ENCODE data around the gene SLC29A3. TPM values are rescaled to one million over a fixed set of nuclear protein-coding genes. Genes with fewer than 3 reads are reported as not detected.
A peak's percentile ranks its signal among the peaks of the same experiment; 100 is the strongest.
"Not testable (repeated sequence)": the region's sequence is repeated elsewhere in the genome, so short reads cannot be mapped to it uniquely, and the experiment has no call there.

SLC29A3 gene
- total RNA-seq, 1 donor from 2014 or later, result 11.4 TPM

- no peak overlapping the region for H3K4me3 Mint-ChIP-seq
Measured at GRCh38 chr10:71272056-71272771, 46.8 kb upstream of the SLC29A3 start.

GRCh38 chr10:71272974-71273373, 46.1 kb upstream of the SLC29A3 start:
- not testable (repeated sequence) for DNase-seq (ENCODE audit: low spot score in 2 of 2, unreplicated experiment in 2 of 2); H3K27ac Mint-ChIP-seq; H3K27me3 Mint-ChIP-seq (ENCODE audit: low read depth); H3K9me3 Mint-ChIP-seq; H3K36me3 Mint-ChIP-seq; H3K4me3 Mint-ChIP-seq
- peaks cover 51% of the 10 kb centered on the region for H3K4me1 Mint-ChIP-seq

More at GRCh38 chr10:71272056-71272771, 46.8 kb upstream of the SLC29A3 start:
- Mint-ChIP-seq H3K27ac (peak overlapping the region; percentile 39), H3K9me3 (no peaks in the 10 kb centered on the region), H3K4me1 (peaks cover 44% of the 10 kb centered on the region), H3K27me3 (ENCODE audit: low read depth) (no peaks in the 10 kb centered on the region), H3K36me3 (no peaks in the 10 kb centered on the region)
- TF ChIP-seq CTCF (IDR thresholded peaks at IDR 0.05; ENCODE audit: unreplicated experiment), result no peak
- no peak for DNase-seq (ENCODE audit: low spot score in 2 of 2, unreplicated experiment in 2 of 2)

GRCh38 chr10:71273506-71273905, 45.6 kb upstream of the SLC29A3 start:
- no peaks in the 10 kb centered on the region for H3K27me3 Mint-ChIP-seq (ENCODE audit: low read depth)
- no peak overlapping the region for H3K4me3 Mint-ChIP-seq
- no peaks in the 10 kb centered on the region for H3K36me3 Mint-ChIP-seq
- peaks cover 49% of the 10 kb centered on the region for H3K4me1 Mint-ChIP-seq
- H3K27ac Mint-ChIP-seq, result peak overlapping the region; percentile 39
- no peak for DNase-seq (ENCODE audit: low spot score in 2 of 2, unreplicated experiment in 2 of 2)
- TF ChIP-seq CTCF (IDR thresholded peaks at IDR 0.05; ENCODE audit: unreplicated experiment), result no peak
- no peaks in the 10 kb centered on the region for H3K9me3 Mint-ChIP-seq

- no peaks in the 10 kb centered on the region for H3K27me3 Mint-ChIP-seq (ENCODE audit: low read depth)
- H3K27ac Mint-ChIP-seq, result peak overlapping the region; percentile 28
- H3K4me3 Mint-ChIP-seq, result no peak overlapping the region
- no peak for DNase-seq (ENCODE audit: low spot score in 2 of 2, unreplicated experiment in 2 of 2)
- TF ChIP-seq CTCF (IDR thresholded peaks at IDR 0.05; ENCODE audit: unreplicated experiment), result no peak
- H3K4me1 Mint-ChIP-seq, result peaks cover 38% of the 10 kb centered on the region
- no peaks in the 10 kb centered on the region for H3K9me3 Mint-ChIP-seq
- H3K36me3 Mint-ChIP-seq, result peaks cover 1% of the 10 kb centered on the region
Measured at GRCh38 chr10:71274901-71275796, 43.9 kb upstream of the SLC29A3 start.

GRCh38 chr10:71276873-71277272, 42.2 kb upstream of the SLC29A3 start:
- Mint-ChIP-seq H3K36me3 (peaks cover 8% of the 10 kb centered on the region), H3K27ac (no peak overlapping the region), H3K27me3 (ENCODE audit: low read depth) (no peaks in the 10 kb centered on the region), H3K4me1 (peaks cover 30% of the 10 kb centered on the region), H3K4me3 (no peak overlapping the region), H3K9me3 (no peaks in the 10 kb centered on the region)
- TF ChIP-seq CTCF (IDR thresholded peaks at IDR 0.05; ENCODE audit: unreplicated experiment), result no peak
- no peak for DNase-seq (ENCODE audit: low spot score in 2 of 2, unreplicated experiment in 2 of 2)

All from mesothelial cell of epicardium (in vitro differentiated cells).